HepG2 (cell line): ENCODE results near the gene STOML2. TPM values are rescaled to one million over a fixed set of nuclear protein-coding genes. Genes with fewer than 3 reads are reported as not detected.

Source experiments
- EZH2 ChIP-seq: conservative IDR thresholded peaks from 2 replicates; pipeline ENCODE4 v1.6.1; 2012; ENCODE audit warnings: mild to moderate bottlenecking, low read depth, low read length, moderate library complexity
- HIC2 ChIP-seq: sonication (generic); formaldehyde crosslinking; IDR thresholded peaks from 2 replicates; pipeline ENCODE4 v1.9.0; 2022; ENCODE audit warnings: low read depth, missing genetic modification reagents
- IKZF5 ChIP-seq: IDR thresholded peaks from 2 replicates; pipeline ENCODE4 v1.6.1; 2018; ENCODE audit warnings: missing genetic modification reagents, mild to moderate bottlenecking, missing compliant biosample characterization
- MEF2D ChIP-seq: sonication (generic); formaldehyde crosslinking; IDR thresholded peaks from 2 replicates; pipeline ENCODE4 v1.5.1; 2020; ENCODE audit warnings: mild to moderate bottlenecking, missing genetic modification reagents
- NR2F1 ChIP-seq, 2 experiments: fragments of 450-650 bp in 1 of 2; formaldehyde crosslinking in 1 of 2; IDR thresholded peaks; 2 replicates each; pipeline versions ENCODE4 v1.5.0 to v1.6.1; 2016 to 2020; ENCODE audit warnings: mild to moderate bottlenecking in 1 of 2, missing compliant biosample characterization in 1 of 2, missing genetic modification reagents in 1 of 2, moderate library complexity in 1 of 2
- PCBP1 ChIP-seq: fragments of 200-400 bp; formaldehyde crosslinking; IDR thresholded peaks from 2 replicates; pipeline ENCODE4 v1.6.1; 2017; ENCODE audit warnings: mild to moderate bottlenecking, low read depth, low read length, borderline replicate concordance
- RBM22 ChIP-seq: fragments of 200-400 bp; formaldehyde crosslinking; optimal IDR thresholded peaks from 2 replicates; pipeline ENCODE3; 2017; ENCODE audit warnings: mild to moderate bottlenecking, low read length, moderate library complexity
- SALL1 ChIP-seq: sonication (generic); formaldehyde crosslinking; IDR thresholded peaks from 2 replicates; pipeline ENCODE4 v1.8.0; 2022; ENCODE audit warnings: mild to moderate bottlenecking, missing genetic modification reagents
- SAP130 ChIP-seq: IDR thresholded peaks from 2 replicates; pipeline ENCODE4 v1.6.1; 2016; ENCODE audit warnings: low read depth
- TEF ChIP-seq: sonication (generic); formaldehyde crosslinking; IDR thresholded peaks from 2 replicates; pipeline ENCODE4 v1.5.0; 2020; ENCODE audit warnings: missing genetic modification reagents
- ZFP37 ChIP-seq: sonication (generic); formaldehyde crosslinking; IDR thresholded peaks from 2 replicates; pipeline ENCODE4 v1.4.0; 2020; ENCODE audit warnings: missing genetic modification reagents, borderline replicate concordance
- ZNF317 ChIP-seq: sonication (generic); formaldehyde crosslinking; IDR thresholded peaks from 2 replicates; pipeline ENCODE4 v1.5.0; 2020; ENCODE audit warnings: mild to moderate bottlenecking, missing genetic modification reagents
- ZNF337 ChIP-seq: sonication (generic); formaldehyde crosslinking; IDR thresholded peaks from 2 replicates; pipeline ENCODE4 v1.5.1; 2020; ENCODE audit warnings: missing genetic modification reagents, low read depth, mild to moderate bottlenecking, borderline replicate concordance
- ZNF687 ChIP-seq: sonication (generic); formaldehyde crosslinking; IDR thresholded peaks from 2 replicates; pipeline ENCODE4 v1.5.1; 2020; ENCODE audit warnings: mild to moderate bottlenecking, missing genetic modification reagents, moderate library complexity
- ZNF691 ChIP-seq: sonication (generic); formaldehyde crosslinking; IDR thresholded peaks from 2 replicates; pipeline ENCODE4 v1.4.0; 2020; ENCODE audit warnings: missing genetic modification reagents, low read depth, mild to moderate bottlenecking, borderline replicate concordance
- polyA plus RNA-seq, 8 experiments: library from polyadenylated mRNA; depleted of rRNA in 3 of 8; stranded (reverse) in 7 of 8; unstranded in 1 of 8; fragments of >200 nt; fragmentation: Illumina TruSeq in 4 of 8; extraction: Trizol in 4 of 8; gene quantifications; 2 replicates each; pipeline versions ENCODE4 v1.2.1 to v1.2.3, GENCODE V29; 2011 to 2016; ENCODE audit warnings: low read depth in 4 of 8, missing spikeins in 1 of 8, mixed read lengths in 1 of 8; ENCODE audit not compliant: insufficient read depth in 1 of 8
- total RNA-seq, 5 experiments: library from RNA; depleted of rRNA; stranded (reverse); fragments of >200 nt; fragmentation: Illumina TruSeq; extraction: Trizol; gene quantifications; 2 replicates each; pipeline ENCODE4 v1.2.3, GENCODE V29; 2016; ENCODE audit warnings: low read depth in 1 of 5
- TF ChIP-seq, protein P1 (sequence below): sonication (generic); formaldehyde crosslinking; IDR thresholded peaks from 2 replicates; pipeline ENCODE4 v1.5.1; 2020; ENCODE audit warnings: missing genetic modification reagents, mild to moderate bottlenecking, borderline replicate concordance

Gene STOML2
- total and polyA plus RNA-seq, 2 of the 13 experiments (the other 11 are each of a cell fraction or from before 2014, with no cell fraction given), result 245 to 250 TPM

DNA sequence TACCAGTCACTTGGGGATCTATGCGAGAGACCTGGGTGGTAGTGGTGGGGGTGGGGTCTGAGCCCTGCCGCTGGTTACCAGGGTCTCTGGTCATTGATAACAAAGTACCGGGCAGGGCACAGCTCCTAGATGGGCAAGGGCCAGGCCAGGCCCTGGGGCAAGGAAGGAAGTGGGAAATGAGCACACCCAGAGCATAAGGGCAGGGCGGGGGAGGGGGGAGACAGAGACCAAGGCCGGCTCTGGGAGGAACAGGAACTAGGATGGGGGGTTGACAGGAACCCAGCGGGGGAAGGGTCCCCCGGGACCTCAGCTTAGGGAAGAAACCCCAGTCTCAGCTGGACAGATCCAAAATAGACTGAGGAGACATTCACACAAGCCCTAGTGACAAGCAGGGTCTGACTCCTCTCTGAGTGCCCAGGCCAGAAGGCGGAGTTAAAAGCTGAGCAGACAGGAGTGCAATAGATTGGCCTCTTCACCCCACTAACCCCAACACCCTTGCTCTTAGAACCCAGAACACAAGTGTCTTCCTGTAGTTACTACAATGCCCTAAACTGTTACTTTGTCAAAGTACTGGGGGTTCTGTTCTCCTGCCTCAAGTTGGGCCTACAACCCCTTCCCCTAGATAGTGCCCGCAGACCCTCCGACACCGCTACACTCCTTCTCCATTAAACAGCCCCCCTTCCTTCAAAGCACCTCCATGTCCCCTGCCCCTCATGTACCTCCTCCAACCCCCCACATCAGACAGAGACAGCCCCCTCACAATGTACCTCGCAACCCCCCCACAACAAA, 12.1 kb upstream of the STOML2 start (continued):
- TF ChIP-seq HIC2 (CRISPR knock-in tag), result peak; percentile 38; the same call in 1 of the 2 replicates
- TF ChIP-seq ZNF687 (CRISPR knock-in tag), result peak; percentile 28; the same call in 1 of the 2 replicates
- TF ChIP-seq MEF2D (CRISPR knock-in tag), result no peak
- 0 out of 2 replicates have a peak, but pooled peaks have one; percentile 9 for TF ChIP-seq SALL1 (CRISPR knock-in tag)
- no peak for TF ChIP-seq NR2F1 (CRISPR knock-in tag; IDR thresholded peaks at IDR 0.05)
- TF ChIP-seq IKZF5, result 0 out of 2 replicates have a peak, but pooled peaks have one; percentile 40
- TF ChIP-seq ZNF317 (CRISPR knock-in tag), result no peak
- no peak for TF ChIP-seq RBM22
- TF ChIP-seq, protein P1, sequence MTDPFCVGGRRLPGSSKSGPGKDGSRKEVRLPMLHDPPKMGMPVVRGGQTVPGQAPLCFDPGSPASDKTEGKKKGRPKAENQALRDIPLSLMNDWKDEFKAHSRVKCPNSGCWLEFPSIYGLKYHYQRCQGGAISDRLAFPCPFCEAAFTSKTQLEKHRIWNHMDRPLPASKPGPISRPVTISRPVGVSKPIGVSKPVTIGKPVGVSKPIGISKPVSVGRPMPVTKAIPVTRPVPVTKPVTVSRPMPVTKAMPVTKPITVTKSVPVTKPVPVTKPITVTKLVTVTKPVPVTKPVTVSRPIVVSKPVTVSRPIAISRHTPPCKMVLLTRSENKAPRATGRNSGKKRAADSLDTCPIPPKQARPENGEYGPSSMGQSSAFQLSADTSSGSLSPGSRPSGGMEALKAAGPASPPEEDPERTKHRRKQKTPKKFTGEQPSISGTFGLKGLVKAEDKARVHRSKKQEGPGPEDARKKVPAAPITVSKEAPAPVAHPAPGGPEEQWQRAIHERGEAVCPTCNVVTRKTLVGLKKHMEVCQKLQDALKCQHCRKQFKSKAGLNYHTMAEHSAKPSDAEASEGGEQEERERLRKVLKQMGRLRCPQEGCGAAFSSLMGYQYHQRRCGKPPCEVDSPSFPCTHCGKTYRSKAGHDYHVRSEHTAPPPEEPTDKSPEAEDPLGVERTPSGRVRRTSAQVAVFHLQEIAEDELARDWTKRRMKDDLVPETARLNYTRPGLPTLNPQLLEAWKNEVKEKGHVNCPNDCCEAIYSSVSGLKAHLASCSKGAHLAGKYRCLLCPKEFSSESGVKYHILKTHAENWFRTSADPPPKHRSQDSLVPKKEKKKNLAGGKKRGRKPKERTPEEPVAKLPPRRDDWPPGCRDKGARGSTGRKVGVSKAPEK (CRISPR knock-in tag), result no peak
- TF ChIP-seq EZH2, result no peak
- TF ChIP-seq PCBP1, result no peak
- no peak for TF ChIP-seq TEF (CRISPR knock-in tag)
- peak; percentile 54 for TF ChIP-seq SAP130 (CRISPR knock-in tag)
- TF ChIP-seq ZNF691 (CRISPR knock-in tag), result 0 out of 2 replicates have a peak, but pooled peaks have one; percentile 24
- TF ChIP-seq ZFP37 (CRISPR knock-in tag), result no peak
- TF ChIP-seq ZNF337 (CRISPR knock-in tag), result no peak
